GM19025 (cell line): ENCODE results near the gene MALAT1.

Experiments
- ATAC-seq: cut with Tn5 transposase; IDR thresholded peaks from one replicate; pipeline ENCODE4 v1.9.1; 2021; ENCODE audit warnings: mild to moderate bottlenecking, low read depth, moderate library complexity; ENCODE audit not compliant: unreplicated experiment

Gene MALAT1

GRCh38 chr11:65537620-65538231 lies 38.9 kb downstream of the MALAT1 start:
- no peak for ATAC-seq

GRCh38 chr11:65538232-65538914 lies 39.5 kb downstream of the MALAT1 start:
- no peak for ATAC-seq

GRCh38 chr11:65538915-65539743 lies 40.3 kb downstream of the MALAT1 start:
- no peak for ATAC-seq

GRCh38 chr11:65539744-65540289 lies 41.0 kb downstream of the MALAT1 start:
- peak; percentile 61 for ATAC-seq

- peak; percentile 62 for ATAC-seq
These were observed 41.6 kb downstream of the MALAT1 start for GRCh38 chr11:65540290-65541092.

GRCh38 chr11:65541093-65541982 lies 42.5 kb downstream of the MALAT1 start:
- no peak for ATAC-seq

GRCh38 chr11:65542738-65543390 lies 44.0 kb downstream of the MALAT1 start:
- ATAC-seq = no peak

- no peak for ATAC-seq
These were observed 47.0 kb downstream of the MALAT1 start for GRCh38 chr11:65545853-65546216.

- peak; percentile 78 for ATAC-seq
These were observed 47.5 kb downstream of the MALAT1 start for GRCh38 chr11:65546217-65546958.

GRCh38 chr11:65547446-65548125 lies 48.7 kb downstream of the MALAT1 start:
- no peak for ATAC-seq

GRCh38 chr11:65548395-65548794 lies 49.5 kb downstream of the MALAT1 start:
- ATAC-seq = no peak

- no peak for ATAC-seq
These were observed 50.3 kb downstream of the MALAT1 start for GRCh38 chr11:65549096-65549495.

GRCh38 chr11:65551572-65552387 lies 52.9 kb downstream of the MALAT1 start:
- ATAC-seq = peak; percentile 81

GRCh38 chr11:65552388-65552951 lies 53.6 kb downstream of the MALAT1 start:
- no peak for ATAC-seq

GRCh38 chr11:65553301-65554001 lies 54.6 kb downstream of the MALAT1 start:
- ATAC-seq = no peak
